DMS 273 (cell line): Measurements from ENCODE around the gene EP300.

ENCODE experiments used
- DNase-seq: peaks from one replicate; lab custom pipeline; 2025; ENCODE audit not compliant: unreplicated experiment; lab: John Stamatoyannopoulos, UW

Gene EP300

GRCh38 chr22:41204066-41204465, 111.7 kb downstream of the EP300 start:
- DNase-seq: no peak

GRCh38 chr22:41204992-41205900, 112.9 kb downstream of the EP300 start, which contains the start of gene L3MBTL2:
Gene L3MBTL2 (plus strand): TSS chr22:41205312. CDS start chr22:41205363, 51 bp downstream.
- DNase-seq: peak; percentile 98

- no peak for DNase-seq
Measured at GRCh38 chr22:41206719-41207118, 114.3 kb downstream of the EP300 start.

- DNase-seq: no peak
Measured at GRCh38 chr22:41215409-41215808, 123.0 kb downstream of the EP300 start.

- no peak for DNase-seq
Measured at GRCh38 chr22:41215926-41216325, 123.5 kb downstream of the EP300 start.

- no peak for DNase-seq
Measured at GRCh38 chr22:41216984-41217383, 124.6 kb downstream of the EP300 start.

- DNase-seq: no peak
Measured at GRCh38 chr22:41217553-41218157, 125.3 kb downstream of the EP300 start.

- no peak for DNase-seq
Measured at GRCh38 chr22:41222846-41223507, 130.6 kb downstream of the EP300 start.

- DNase-seq: no peak
Measured at GRCh38 chr22:41223535-41223934, 131.1 kb downstream of the EP300 start.

- DNase-seq: no peak
Measured at GRCh38 chr22:41226723-41227655, 134.6 kb downstream of the EP300 start.

GRCh38 chr22:41229215-41229614, 136.8 kb downstream of the EP300 start:
- DNase-seq: no peak
